GM12878 (cell line): ENCODE data around the gene TYW5. TPM values are rescaled to one million over a fixed set of nuclear protein-coding genes. Genes with fewer than 3 reads are reported as not detected.

Experiments used
- ATF7 ChIP-seq: fragments of 450-650 bp; IDR thresholded peaks from 2 replicates; pipeline ENCODE4 v1.6.1; 2016; ENCODE audit warnings: low read depth, mild to moderate bottlenecking
- BCL11A ChIP-seq: IDR thresholded peaks from 2 replicates; pipeline ENCODE4 v1.6.1; 2011; ENCODE audit warnings: low read depth, low read length
- EGR1 ChIP-seq, 2 experiments: IDR thresholded peaks; 1 replicate in 1 of 2; 2 replicates in 1 of 2; pipeline ENCODE4 v1.6.1; 2011 to 2012; ENCODE audit warnings: low read depth in 2 of 2, low read length in 2 of 2, borderline replicate concordance in 1 of 2, mild to moderate bottlenecking in 1 of 2, moderate library complexity in 1 of 2
- HDAC2 ChIP-seq: fragments of 200-600 bp; sonication (generic); IDR thresholded peaks from 2 replicates; pipeline ENCODE4 v1.6.1; 2017
- HDGF ChIP-seq: fragments of 450-650 bp; IDR thresholded peaks from 2 replicates; pipeline ENCODE4 v1.6.1; 2016; ENCODE audit warnings: antibody characterized with exemption
- IRF4 ChIP-seq: IDR thresholded peaks from 2 replicates; pipeline ENCODE4 v1.6.1; 2011; ENCODE audit warnings: low read depth, low read length
- NFIC ChIP-seq: IDR thresholded peaks from 2 replicates; pipeline ENCODE4 v1.6.1; 2012; ENCODE audit warnings: low read depth, mild to moderate bottlenecking, inconsistent platforms, low read length, moderate library complexity
- NR2F1 ChIP-seq: fragments of 450-650 bp; conservative IDR thresholded peaks from 2 replicates; pipeline ENCODE4 v1.6.1; 2017; ENCODE audit warnings: mild to moderate bottlenecking
- POU2F2 ChIP-seq: IDR thresholded peaks from 3 replicates; pipeline ENCODE4 v1.6.1; 2011; ENCODE audit warnings: low read depth, mild to moderate bottlenecking, low read length, borderline replicate concordance
- RAD21 ChIP-seq: IDR thresholded peaks from 2 replicates; pipeline ENCODE4 v1.6.1; 2011; ENCODE audit warnings: mild to moderate bottlenecking, low read depth, low read length, moderate library complexity; ENCODE audit not compliant: insufficient read depth
- RAD51 ChIP-seq: fragments of 450-650 bp; IDR thresholded peaks from 2 replicates; pipeline ENCODE4 v1.6.1; 2016; ENCODE audit warnings: moderate library complexity, mild to moderate bottlenecking, inconsistent platforms
- RFX5 ChIP-seq: IDR thresholded peaks from 2 replicates; pipeline ENCODE4 v1.6.1; 2011; ENCODE audit warnings: low read depth, low read length, improper control_type of control experiment
- SP1 ChIP-seq: IDR thresholded peaks from one replicate; pipeline ENCODE4 v1.6.1; 2011; ENCODE audit warnings: low read depth, low read length
- SREBF2 ChIP-seq: IDR thresholded peaks from 2 replicates; pipeline ENCODE4 v1.6.1; 2012; ENCODE audit warnings: mild to moderate bottlenecking, low read length
- polyA plus RNA-seq, 11 experiments: library from polyadenylated mRNA; depleted of rRNA in 4 of 11; unstranded in 6 of 11; stranded (reverse) in 5 of 11; fragments of >200 nt; fragmentation: Nextera tagmentation in 4 of 11; fragmentation: Illumina TruSeq in 1 of 11; extraction: Ambion mirVana in 4 of 11; extraction: Trizol in 1 of 11; gene quantifications; 1 replicate in 1 of 11; 2 replicates in 10 of 11; pipeline versions ENCODE4 v1.2.1 to v1.2.3, GENCODE V29; 2011 to 2016; ENCODE audit warnings: inconsistent platforms in 2 of 11, missing spikeins in 2 of 11, low read depth in 1 of 11
- total RNA-seq, 4 experiments: library from RNA; depleted of rRNA in 3 of 4; stranded (reverse); fragments of >200 nt in 3 of 4; fragmentation: Illumina TruSeq in 1 of 4; extraction: Trizol in 1 of 4; gene quantifications; 2 replicates each; pipeline versions ENCODE4 v1.2.1 to v1.2.3, GENCODE V29; 2013 to 2021
- TF ChIP-seq, protein P1 (sequence below): fragments of 450-650 bp; IDR thresholded peaks from 2 replicates; pipeline ENCODE4 v1.6.1; 2017; ENCODE audit warnings: mild to moderate bottlenecking, low read depth, inconsistent platforms; ENCODE audit not compliant: poor library complexity, severe bottlenecking
- TF ChIP-seq, protein P2 (sequence below): IDR thresholded peaks from 2 replicates; pipeline ENCODE4 v1.6.1; 2012; ENCODE audit warnings: improper control_type of control experiment, low read depth, low read length; ENCODE audit not compliant: insufficient replicate concordance
- TF ChIP-seq, protein P3 (sequence below): fragments of 450-650 bp; IDR thresholded peaks from 2 replicates; pipeline ENCODE4 v1.6.1; 2018; ENCODE audit warnings: borderline replicate concordance, mild to moderate bottlenecking; ENCODE audit not compliant: partially characterized antibody

TYW5 gene
- total and polyA plus RNA-seq, 10 of the 15 experiments (the other 5 are each of a cell fraction or from before 2014, with no cell fraction given), result 4.6 to 11.8 (median 7.4) TPM

DNA sequence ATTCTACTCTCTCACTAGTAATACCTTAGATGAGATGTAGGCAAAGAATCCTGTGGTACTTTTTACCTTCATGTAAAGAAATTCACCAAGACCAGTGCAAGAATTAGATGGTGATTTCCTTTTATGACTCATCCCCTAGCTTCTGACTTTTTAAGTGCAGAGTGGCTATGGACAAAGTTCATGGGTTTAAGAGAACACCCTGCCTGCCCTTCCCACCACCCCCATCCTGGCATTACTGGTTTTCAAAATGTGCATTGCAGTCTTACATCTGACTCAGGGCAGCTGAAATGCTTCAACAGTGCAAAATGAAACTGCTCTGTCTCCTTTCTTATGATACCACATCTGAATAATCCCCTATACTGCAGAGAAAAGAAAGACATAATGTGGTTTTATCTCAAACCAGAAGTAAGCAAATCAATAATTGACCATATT lies 22.7 kb upstream of the TYW5 start (continued):
- TF ChIP-seq ATF7 (peak; percentile 63; the same call in 1 of the 2 replicates), POU2F2 (no peak), HDAC2 (no peak), SP1 (no peak), IRF4 (no peak; the same call in 1 of the 2 replicates), BCL11A (0 out of 2 replicates have a peak, but pooled peaks have one; percentile 40), NFIC (peak; percentile 18; the same call in 1 of the 2 replicates), RAD51 (no peak), RFX5 (no peak), RAD21 (no peak), SREBF2 (no peak), NR2F1 (peak; percentile 40; the same call in 1 of the 2 replicates), HDGF (no peak), EGR1 (IDR thresholded peaks at IDR 0.05; ENCODE audit: borderline replicate concordance in 1 of 2, low read depth in 2 of 2, low read length in 2 of 2) (no peak)
- TF ChIP-seq, protein P1, sequence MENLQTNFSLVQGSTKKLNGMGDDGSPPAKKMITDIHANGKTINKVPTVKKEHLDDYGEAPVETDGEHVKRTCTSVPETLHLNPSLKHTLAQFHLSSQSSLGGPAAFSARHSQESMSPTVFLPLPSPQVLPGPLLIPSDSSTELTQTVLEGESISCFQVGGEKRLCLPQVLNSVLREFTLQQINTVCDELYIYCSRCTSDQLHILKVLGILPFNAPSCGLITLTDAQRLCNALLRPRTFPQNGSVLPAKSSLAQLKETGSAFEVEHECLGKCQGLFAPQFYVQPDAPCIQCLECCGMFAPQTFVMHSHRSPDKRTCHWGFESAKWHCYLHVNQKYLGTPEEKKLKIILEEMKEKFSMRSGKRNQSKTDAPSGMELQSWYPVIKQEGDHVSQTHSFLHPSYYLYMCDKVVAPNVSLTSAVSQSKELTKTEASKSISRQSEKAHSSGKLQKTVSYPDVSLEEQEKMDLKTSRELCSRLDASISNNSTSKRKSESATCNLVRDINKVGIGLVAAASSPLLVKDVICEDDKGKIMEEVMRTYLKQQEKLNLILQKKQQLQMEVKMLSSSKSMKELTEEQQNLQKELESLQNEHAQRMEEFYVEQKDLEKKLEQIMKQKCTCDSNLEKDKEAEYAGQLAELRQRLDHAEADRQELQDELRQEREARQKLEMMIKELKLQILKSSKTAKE, result peak; percentile 56
- TF ChIP-seq, protein P2, sequence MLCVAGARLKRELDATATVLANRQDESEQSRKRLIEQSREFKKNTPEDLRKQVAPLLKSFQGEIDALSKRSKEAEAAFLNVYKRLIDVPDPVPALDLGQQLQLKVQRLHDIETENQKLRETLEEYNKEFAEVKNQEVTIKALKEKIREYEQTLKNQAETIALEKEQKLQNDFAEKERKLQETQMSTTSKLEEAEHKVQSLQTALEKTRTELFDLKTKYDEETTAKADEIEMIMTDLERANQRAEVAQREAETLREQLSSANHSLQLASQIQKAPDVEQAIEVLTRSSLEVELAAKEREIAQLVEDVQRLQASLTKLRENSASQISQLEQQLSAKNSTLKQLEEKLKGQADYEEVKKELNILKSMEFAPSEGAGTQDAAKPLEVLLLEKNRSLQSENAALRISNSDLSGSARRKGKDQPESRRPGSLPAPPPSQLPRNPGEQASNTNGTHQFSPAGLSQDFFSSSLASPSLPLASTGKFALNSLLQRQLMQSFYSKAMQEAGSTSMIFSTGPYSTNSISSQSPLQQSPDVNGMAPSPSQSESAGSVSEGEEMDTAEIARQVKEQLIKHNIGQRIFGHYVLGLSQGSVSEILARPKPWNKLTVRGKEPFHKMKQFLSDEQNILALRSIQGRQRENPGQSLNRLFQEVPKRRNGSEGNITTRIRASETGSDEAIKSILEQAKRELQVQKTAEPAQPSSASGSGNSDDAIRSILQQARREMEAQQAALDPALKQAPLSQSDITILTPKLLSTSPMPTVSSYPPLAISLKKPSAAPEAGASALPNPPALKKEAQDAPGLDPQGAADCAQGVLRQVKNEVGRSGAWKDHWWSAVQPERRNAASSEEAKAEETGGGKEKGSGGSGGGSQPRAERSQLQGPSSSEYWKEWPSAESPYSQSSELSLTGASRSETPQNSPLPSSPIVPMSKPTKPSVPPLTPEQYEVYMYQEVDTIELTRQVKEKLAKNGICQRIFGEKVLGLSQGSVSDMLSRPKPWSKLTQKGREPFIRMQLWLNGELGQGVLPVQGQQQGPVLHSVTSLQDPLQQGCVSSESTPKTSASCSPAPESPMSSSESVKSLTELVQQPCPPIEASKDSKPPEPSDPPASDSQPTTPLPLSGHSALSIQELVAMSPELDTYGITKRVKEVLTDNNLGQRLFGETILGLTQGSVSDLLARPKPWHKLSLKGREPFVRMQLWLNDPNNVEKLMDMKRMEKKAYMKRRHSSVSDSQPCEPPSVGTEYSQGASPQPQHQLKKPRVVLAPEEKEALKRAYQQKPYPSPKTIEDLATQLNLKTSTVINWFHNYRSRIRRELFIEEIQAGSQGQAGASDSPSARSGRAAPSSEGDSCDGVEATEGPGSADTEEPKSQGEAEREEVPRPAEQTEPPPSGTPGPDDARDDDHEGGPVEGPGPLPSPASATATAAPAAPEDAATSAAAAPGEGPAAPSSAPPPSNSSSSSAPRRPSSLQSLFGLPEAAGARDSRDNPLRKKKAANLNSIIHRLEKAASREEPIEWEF, result no peak
- TF ChIP-seq, protein P3, sequence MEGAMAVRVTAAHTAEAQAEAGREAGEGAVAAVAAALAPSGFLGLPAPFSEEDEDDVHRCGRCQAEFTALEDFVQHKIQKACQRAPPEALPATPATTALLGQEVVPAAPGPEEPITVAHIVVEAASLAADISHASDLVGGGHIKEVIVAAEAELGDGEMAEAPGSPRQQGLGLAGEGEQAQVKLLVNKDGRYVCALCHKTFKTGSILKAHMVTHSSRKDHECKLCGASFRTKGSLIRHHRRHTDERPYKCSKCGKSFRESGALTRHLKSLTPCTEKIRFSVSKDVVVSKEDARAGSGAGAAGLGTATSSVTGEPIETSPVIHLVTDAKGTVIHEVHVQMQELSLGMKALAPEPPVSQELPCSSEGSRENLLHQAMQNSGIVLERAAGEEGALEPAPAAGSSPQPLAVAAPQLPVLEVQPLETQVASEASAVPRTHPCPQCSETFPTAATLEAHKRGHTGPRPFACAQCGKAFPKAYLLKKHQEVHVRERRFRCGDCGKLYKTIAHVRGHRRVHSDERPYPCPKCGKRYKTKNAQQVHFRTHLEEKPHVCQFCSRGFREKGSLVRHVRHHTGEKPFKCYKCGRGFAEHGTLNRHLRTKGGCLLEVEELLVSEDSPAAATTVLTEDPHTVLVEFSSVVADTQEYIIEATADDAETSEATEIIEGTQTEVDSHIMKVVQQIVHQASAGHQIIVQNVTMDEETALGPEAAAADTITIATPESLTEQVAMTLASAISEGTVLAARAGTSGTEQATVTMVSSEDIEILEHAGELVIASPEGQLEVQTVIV, result no peak
